BE2C (cell line): Measurements from ENCODE around the gene SUV39H1.
"Not testable (repeated sequence)": the region's sequence is repeated elsewhere in the genome, so short reads cannot be mapped to it uniquely, and the experiment has no call there.

Experiments
- DNase-seq: peaks from one replicate; pipeline ENCODE4 v3.0.0-alpha.2; 2020
- H3K27me3 ChIP-seq: fragments of 250-450 bp; sonication (Bioruptor Pico); 2 replicates; pipeline ENCODE4 v1.5.1; 2020; ENCODE audit warnings: mild to moderate bottlenecking
- H3K36me3 ChIP-seq: fragments of 250-450 bp; sonication (Bioruptor Pico); 2 replicates; pipeline ENCODE4 v1.5.1; 2020; ENCODE audit warnings: mild to moderate bottlenecking
- H3K4me1 ChIP-seq: fragments of 250-450 bp; sonication (Bioruptor Pico); 2 replicates; pipeline ENCODE4 v1.5.1; 2020
- H3K4me3 ChIP-seq: 2 replicates; pipeline ENCODE4 v1.5.1; 2011; ENCODE audit warnings: low read depth, low read length
- H3K9me3 ChIP-seq: fragments of 250-450 bp; sonication (Bioruptor Pico); 2 replicates; pipeline ENCODE4 v1.5.1; 2020
- CTCF ChIP-seq: IDR thresholded peaks from 2 replicates; pipeline ENCODE4 v1.5.1; 2012; ENCODE audit warnings: mild to moderate bottlenecking, low read depth, low read length

SUV39H1 gene

GRCh38 chrX:48684134-48684533 is 12.4 kb upstream of the SUV39H1 start:
- no peaks in the 10 kb centered on the region for H3K27me3 ChIP-seq
- no peaks in the 10 kb centered on the region for H3K9me3 ChIP-seq
- H3K4me3 ChIP-seq, result no peak overlapping the region
- TF ChIP-seq CTCF, result no peak
- DNase-seq, result no peak
- H3K4me1 ChIP-seq, result no peaks in the 10 kb centered on the region
- H3K36me3 ChIP-seq, result no peaks in the 10 kb centered on the region

- H3K4me1 ChIP-seq, result no peaks in the 10 kb centered on the region
- H3K9me3 ChIP-seq, result no peaks in the 10 kb centered on the region
- no peaks in the 10 kb centered on the region for H3K36me3 ChIP-seq
- no peak for DNase-seq
- H3K4me3 ChIP-seq, result no peak overlapping the region
- H3K27me3 ChIP-seq, result no peaks in the 10 kb centered on the region
- TF ChIP-seq CTCF, result no peak
These were observed 11.1 kb upstream of the SUV39H1 start for GRCh38 chrX:48685416-48685815.

DNA sequence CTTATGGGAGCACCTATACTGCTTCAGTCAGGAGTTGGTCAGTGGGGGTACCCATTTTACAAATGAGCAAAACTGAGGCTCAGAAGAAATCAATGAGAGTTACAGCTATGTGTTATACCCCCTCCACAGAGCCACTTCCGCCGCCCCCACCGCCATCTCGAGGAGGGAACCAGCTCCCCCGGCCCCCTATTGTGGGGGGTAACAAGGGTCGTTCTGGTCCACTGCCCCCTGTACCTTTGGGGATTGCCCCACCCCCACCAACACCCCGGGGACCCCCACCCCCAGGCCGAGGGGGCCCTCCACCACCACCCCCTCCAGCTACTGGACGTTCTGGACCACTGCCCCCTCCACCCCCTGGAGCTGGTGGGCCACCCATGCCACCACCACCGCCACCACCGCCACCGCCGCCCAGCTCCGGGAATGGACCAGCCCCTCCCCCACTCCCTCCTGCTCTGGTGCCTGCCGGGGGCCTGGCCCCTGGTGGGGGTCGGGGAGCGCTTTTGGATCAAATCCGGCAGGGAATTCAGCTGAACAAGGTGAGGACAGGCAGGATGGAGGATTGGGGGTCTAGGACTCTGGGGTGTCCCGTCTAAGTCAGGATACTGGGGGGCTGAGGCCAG is 7.9 kb upstream of the SUV39H1 start:
- no peaks in the 10 kb centered on the region for H3K36me3 ChIP-seq
- H3K4me1 ChIP-seq, result no peaks in the 10 kb centered on the region
- no peak for TF ChIP-seq CTCF
- no peaks in the 10 kb centered on the region for H3K9me3 ChIP-seq
- H3K4me3 ChIP-seq, result no peak overlapping the region
- DNase-seq, result no peak
- no peaks in the 10 kb centered on the region for H3K27me3 ChIP-seq

- no peak for DNase-seq
- Histone ChIP-seq H3K36me3 (no peaks in the 10 kb centered on the region), H3K4me1 (no peaks in the 10 kb centered on the region), H3K4me3 (no peak overlapping the region), H3K27me3 (no peaks in the 10 kb centered on the region), H3K9me3 (no peaks in the 10 kb centered on the region)
- TF ChIP-seq CTCF, result no peak
These were observed 7.2 kb upstream of the SUV39H1 start for GRCh38 chrX:48689208-48689920.

- not testable (repeated sequence) for H3K9me3 ChIP-seq, H3K36me3 ChIP-seq, H3K4me1 ChIP-seq, DNase-seq, H3K27me3 ChIP-seq, H3K4me3 ChIP-seq
These were observed 4.8 kb upstream of the SUV39H1 start for GRCh38 chrX:48691746-48692145.

DNA sequence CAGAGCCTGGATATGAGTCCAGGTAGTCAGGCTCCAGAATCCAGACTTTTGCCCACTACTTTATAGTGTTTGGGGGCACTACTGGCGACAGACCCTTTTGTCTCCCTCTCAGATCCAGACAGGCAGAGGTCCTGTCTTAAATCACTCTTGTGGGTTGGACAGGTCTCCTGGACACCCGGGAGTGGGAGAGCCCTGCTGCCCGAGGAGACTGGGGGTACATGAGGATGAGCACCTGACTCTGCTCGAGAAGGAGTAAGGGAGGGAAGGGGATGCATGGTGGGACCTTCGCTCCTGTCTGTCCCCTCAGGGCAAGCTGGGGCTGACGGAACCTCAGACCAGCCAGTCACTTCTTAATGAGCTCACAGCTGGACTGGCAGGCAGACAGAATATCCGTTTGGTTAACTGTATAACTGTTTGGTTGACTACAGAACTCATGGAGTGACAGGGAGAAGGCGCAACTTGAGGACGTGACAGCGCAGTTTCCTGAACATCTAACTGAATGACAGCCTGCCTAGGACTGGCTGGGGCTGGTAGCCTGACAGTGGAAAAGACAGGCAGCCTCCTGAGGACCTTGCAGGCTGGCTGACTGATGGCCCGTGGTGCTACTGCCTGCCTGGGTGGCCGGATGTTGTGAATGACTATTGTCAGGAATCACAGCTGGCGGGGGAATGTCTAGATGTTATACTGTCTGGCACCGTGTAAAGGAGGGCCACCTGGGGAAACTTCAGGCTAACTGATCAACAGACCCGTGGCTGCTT is 1.6 kb upstream of the SUV39H1 start:
- no peaks in the 10 kb centered on the region for H3K27me3 ChIP-seq
- no peaks in the 10 kb centered on the region; the same call in 1 of the 2 replicates for H3K36me3 ChIP-seq
- DNase-seq, result no peak
- no peaks in the 10 kb centered on the region for H3K9me3 ChIP-seq
- TF ChIP-seq CTCF, result no peak
- H3K4me1 ChIP-seq, result no peaks in the 10 kb centered on the region; the same call in 1 of the 2 replicates
- peak overlapping the region; percentile 77 for H3K4me3 ChIP-seq
